RPMI7951 (cell line): Measurements from ENCODE around the gene IPO7. TPM values are rescaled to one million over a fixed set of nuclear protein-coding genes. Genes with fewer than 3 reads are reported as not detected.
"Not testable (repeated sequence)": the region's sequence is repeated elsewhere in the genome, so short reads cannot be mapped to it uniquely, and the experiment has no call there.

Source experiments
- DNase-seq: peaks from one replicate; pipeline ENCODE4 v3.0.0-alpha.2; 2012; ENCODE audit warnings: low read depth
- total RNA-seq: library from RNA; depleted of rRNA; stranded (reverse); fragments of >200 nt; shearing (Covaris generic); gene quantifications from 2 replicates; pipeline ENCODE4 v1.2.3, GENCODE V29; 2014

The IPO7 gene
- total RNA-seq, 1 experiment from 2014 or later, result 88.7 TPM

GRCh38 chr11:9397746-9398680, 13.6 kb downstream of the IPO7 start:
- DNase-seq, result peak; percentile 11

- DNase-seq, result no peak
Measured at GRCh38 chr11:9399466-9399865, 15.0 kb downstream of the IPO7 start.

- DNase-seq, result not testable (repeated sequence)
Measured at GRCh38 chr11:9401884-9402283, 17.4 kb downstream of the IPO7 start.

- no peak for DNase-seq
Measured at GRCh38 chr11:9428706-9429105, 44.3 kb downstream of the IPO7 start.

- DNase-seq, result no peak
Measured at GRCh38 chr11:9438611-9439010, 54.2 kb downstream of the IPO7 start.

GRCh38 chr11:9446230-9446629, 61.8 kb downstream of the IPO7 start:
- DNase-seq, result no peak

- no peak for DNase-seq
Measured at GRCh38 chr11:9448576-9449352, 64.3 kb downstream of the IPO7 start.

GRCh38 chr11:9452023-9452422, 67.6 kb downstream of the IPO7 start:
- not testable (repeated sequence) for DNase-seq

- no peak for DNase-seq
Measured at GRCh38 chr11:9455722-9456121, 71.3 kb downstream of the IPO7 start.

GRCh38 chr11:9459667-9460321, 75.3 kb downstream of the IPO7 start:
- DNase-seq, result peak; percentile 44

- DNase-seq, result peak; percentile 99
Measured at GRCh38 chr11:9460322-9461062, 76.0 kb downstream of the IPO7 start, which contains the start of gene ZNF143. ZNF143 (plus strand) TSS chr11:9461012; CDS start chr11:9471309, 10,297 bp downstream.

- peak; percentile 91 for DNase-seq
Measured at GRCh38 chr11:9461063-9461759, 76.8 kb downstream of the IPO7 start.

- no peak for DNase-seq
Measured at GRCh38 chr11:9461760-9462134, 77.3 kb downstream of the IPO7 start.

- no peak for DNase-seq
Measured at GRCh38 chr11:9462172-9462799, 77.8 kb downstream of the IPO7 start.

GRCh38 chr11:9462806-9463537, 78.5 kb downstream of the IPO7 start:
- no peak for DNase-seq

- DNase-seq, result no peak
Measured at GRCh38 chr11:9470765-9471164, 86.3 kb downstream of the IPO7 start.

GRCh38 chr11:9473408-9473807, 89.0 kb downstream of the IPO7 start:
- no peak for DNase-seq

GRCh38 chr11:9479899-9480298, 95.4 kb downstream of the IPO7 start:
- no peak for DNase-seq

GRCh38 chr11:9489080-9489765, 104.8 kb downstream of the IPO7 start:
- peak; percentile 6 for DNase-seq
